ENCODE results near the gene LDLRAD1. TPM values are rescaled to one million over a fixed set of nuclear protein-coding genes. Genes with fewer than 3 reads are reported as not detected.
"Not testable (repeated sequence)": the region's sequence is repeated elsewhere in the genome, so short reads cannot be mapped to it uniquely, and the experiment has no call there.

The LDLRAD1 gene
- total RNA-seq, 2 experiments from 2014 or later = not detected

DNA sequence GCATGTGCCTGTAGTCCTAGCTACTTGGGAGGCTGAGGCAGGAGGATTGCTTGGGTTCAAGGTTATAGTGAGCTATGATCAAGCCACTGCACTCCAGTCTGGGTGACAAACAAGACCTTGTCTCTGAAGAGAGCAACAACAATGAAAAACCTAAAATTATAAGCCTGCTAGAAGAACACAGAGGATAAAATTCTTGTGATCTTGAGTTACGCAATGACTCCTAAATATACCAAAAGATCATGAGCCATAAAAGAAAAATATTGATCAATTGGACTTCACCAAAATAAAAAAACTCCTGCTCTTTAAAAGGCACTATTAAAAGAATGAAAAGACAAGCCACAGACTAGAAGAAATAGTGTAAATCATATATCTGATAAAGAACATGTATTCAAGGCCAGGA lies 22.3 kb downstream of the LDLRAD1 start:
- POLR2A ChIA-PET = interaction anchor here (0.7 kb wide), 1 partner anchor 33 kb away, joined by 3 read pairs; no protein-coding TSS in a partner anchor

DNA sequence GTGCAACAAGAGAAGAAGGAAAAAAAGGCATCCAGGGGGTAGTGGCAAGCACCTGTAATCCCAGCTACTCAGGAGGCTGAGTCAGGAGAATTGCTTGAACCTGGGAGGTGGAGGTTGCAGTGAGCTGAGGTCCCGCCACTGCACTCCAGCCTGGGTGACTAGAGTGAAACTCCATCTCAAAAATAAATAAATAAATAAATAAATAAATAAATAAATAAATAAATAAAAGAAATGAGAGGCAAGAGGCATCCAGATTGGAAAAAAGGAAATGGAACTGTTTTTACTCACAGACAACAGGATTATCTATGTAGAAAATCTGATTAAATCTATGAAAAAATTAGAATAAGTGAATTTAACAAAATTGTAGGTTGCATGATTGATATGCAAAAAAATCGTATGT lies 23.5 kb downstream of the LDLRAD1 start:
- DNase-seq; H3K27ac Mint-ChIP-seq; POLR2A ChIA-PET; intact Hi-C loops (cut with micrococcal nuclease); H3K27me3 Mint-ChIP-seq; H3K9me3 Mint-ChIP-seq; ATAC-seq; H3K4me1 Mint-ChIP-seq (ENCODE audit: low read depth); H3K36me3 Mint-ChIP-seq (ENCODE audit: low read depth); H3K4me3 Mint-ChIP-seq; CTCF ChIA-PET: not testable (repeated sequence)

More for the DNA sequence above, 22.3 kb downstream of the LDLRAD1 start:
- intact Hi-C loops (cut with micrococcal nuclease) = no loop called here
- no peaks in the 10 kb centered on the region for H3K9me3 Mint-ChIP-seq
- no peak overlapping the region for H3K4me3 Mint-ChIP-seq
- H3K27me3 Mint-ChIP-seq = peaks cover 2% of the 10 kb centered on the region
- no peak for TF ChIP-seq CTCF (IDR thresholded peaks at IDR 0.05)
- H3K36me3 Mint-ChIP-seq (ENCODE audit: low read depth) = no peaks in the 10 kb centered on the region
- no peak for DNase-seq
- H3K4me1 Mint-ChIP-seq (ENCODE audit: low read depth) = no peaks in the 10 kb centered on the region
- CTCF ChIA-PET = no interaction called here
- H3K27ac Mint-ChIP-seq = no peak overlapping the region
- ATAC-seq = no peak

DNA sequence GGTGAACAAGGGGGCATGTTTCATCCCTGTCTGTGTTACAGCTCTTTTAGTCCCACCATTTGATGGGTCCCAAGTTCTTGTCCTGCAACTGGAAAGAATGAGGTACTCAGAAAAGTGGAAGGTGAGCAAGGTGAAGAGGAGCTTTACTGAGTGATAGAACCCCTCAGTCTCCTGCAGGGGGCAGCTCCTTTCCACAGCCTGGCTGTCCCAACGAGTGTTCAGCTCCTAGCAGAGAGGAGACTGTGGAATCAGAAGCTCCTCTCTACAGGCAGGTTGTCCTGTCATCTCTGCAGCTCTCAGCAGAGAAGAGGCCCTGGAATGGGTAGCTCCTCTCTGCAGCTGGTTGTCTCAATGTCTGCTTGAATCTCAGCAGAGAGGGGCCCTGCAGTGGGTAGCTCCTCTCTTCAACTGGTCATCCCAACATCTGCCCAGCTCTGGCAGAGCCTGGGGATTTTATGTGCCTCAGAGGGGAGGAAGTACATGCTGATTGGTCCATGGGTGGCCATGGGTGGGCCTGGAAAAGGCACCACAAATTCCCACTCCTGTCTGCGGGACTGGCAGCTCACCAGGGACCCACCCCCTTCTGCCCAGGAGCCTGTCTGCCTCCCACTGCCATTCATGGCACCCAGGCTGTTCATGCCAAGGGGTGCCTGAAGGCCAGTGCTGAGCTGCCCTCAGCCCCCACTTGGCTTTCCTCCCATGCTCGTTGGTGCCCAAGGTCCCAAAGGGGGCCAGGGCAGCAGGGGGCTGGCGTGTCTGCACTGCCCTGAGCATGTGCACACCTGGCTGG lies 25.7 kb downstream of the LDLRAD1 start:
- Mint-ChIP-seq H3K27me3 (peaks cover 2% of the 10 kb centered on the region), H3K4me3 (no peak overlapping the region), H3K9me3 (no peaks in the 10 kb centered on the region), H3K36me3 (ENCODE audit: low read depth) (no peaks in the 10 kb centered on the region), H3K4me1 (ENCODE audit: low read depth) (peaks cover 3% of the 10 kb centered on the region), H3K27ac (no peak overlapping the region)
- ChIA-PET CTCF (interaction anchor here (1.2 to 1.8 kb wide), 4 partner anchors 11 to 77 kb away, joined by 3 to 5 read pairs (median 4); no protein-coding TSS in a partner anchor), POLR2A (no interaction called here)
- intact Hi-C loops (cut with micrococcal nuclease) = no loop called here
- no peak for TF ChIP-seq CTCF (IDR thresholded peaks at IDR 0.05)
- ATAC-seq (no peak), DNase-seq (peak; percentile 9)

DNA sequence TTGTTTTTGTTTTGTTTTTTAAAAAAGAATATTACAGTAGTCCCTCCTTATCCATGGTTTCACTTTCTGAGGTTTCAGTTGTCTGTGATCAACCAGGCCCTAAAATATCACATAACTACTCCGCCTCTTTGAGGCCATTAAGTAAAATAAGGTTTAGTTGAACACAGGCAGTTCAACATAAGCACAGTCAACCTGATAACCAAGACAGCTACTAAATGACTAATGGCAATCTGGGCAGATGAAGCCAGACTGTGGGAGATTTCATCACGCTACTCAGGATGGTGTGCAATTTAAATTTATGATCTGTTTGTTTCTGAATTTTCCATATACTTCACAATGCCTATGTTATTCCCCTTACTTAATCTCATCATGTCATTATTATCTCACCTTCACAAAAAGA lies 30.1 kb downstream of the LDLRAD1 start:
- DNase-seq (no peak), ATAC-seq (peak; percentile 74)
- TF ChIP-seq CTCF (IDR thresholded peaks at IDR 0.05) = no peak
- Mint-ChIP-seq H3K36me3 (ENCODE audit: low read depth) (no peaks in the 10 kb centered on the region), H3K27ac (no peak overlapping the region), H3K9me3 (no peaks in the 10 kb centered on the region), H3K4me1 (ENCODE audit: low read depth) (peaks cover 12% of the 10 kb centered on the region), H3K27me3 (no peaks in the 10 kb centered on the region), H3K4me3 (no peak overlapping the region)
- POLR2A ChIA-PET = no interaction called here
- CTCF ChIA-PET = no interaction called here
- intact Hi-C loops (cut with micrococcal nuclease) = no loop called here

DNA sequence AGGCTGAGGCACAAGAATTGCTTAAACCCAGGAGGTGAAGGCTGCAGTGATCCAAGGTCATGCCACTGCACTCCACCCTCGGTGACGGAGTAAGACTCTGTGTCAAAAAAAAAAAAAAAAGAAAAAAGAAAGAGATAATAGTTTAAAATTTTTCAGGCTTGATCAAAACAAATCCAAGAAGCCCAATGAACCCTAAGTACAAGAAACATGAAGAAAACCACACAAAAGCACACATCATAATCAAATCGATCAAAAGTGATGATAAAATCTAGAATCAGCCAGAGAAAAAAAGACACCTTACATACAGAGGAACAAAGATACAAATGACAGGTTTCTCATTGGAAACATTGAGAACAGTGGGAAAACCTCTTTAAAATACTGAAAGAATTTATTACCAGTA lies 31.5 kb downstream of the LDLRAD1 start:
- ChIA-PET CTCF (no interaction called here), POLR2A (no interaction called here)
- Mint-ChIP-seq H3K4me3 (no peak overlapping the region), H3K4me1 (ENCODE audit: low read depth) (peaks cover 12% of the 10 kb centered on the region), H3K36me3 (ENCODE audit: low read depth) (no peaks in the 10 kb centered on the region), H3K27ac (no peak overlapping the region), H3K27me3 (peaks cover 1% of the 10 kb centered on the region), H3K9me3 (no peaks in the 10 kb centered on the region)
- DNase-seq (no peak), ATAC-seq (no peak)
- intact Hi-C loops (cut with micrococcal nuclease) = no loop called here
- no peak for TF ChIP-seq CTCF (IDR thresholded peaks at IDR 0.05)
